Nucleus accumbens (tissue), 56 donors: ENCODE data around the gene SLFN14.

Source experiments
- DNase-seq, 56 donors: peaks; one replicate each; lab custom pipeline; 2025; lab: John Stamatoyannopoulos, UW

The SLFN14 gene

GRCh38 chr17:35560703-35561102 is at the start of gene SLFN14:
TSS of gene SLFN14 (minus strand) at chr17:35560819. CDS start at chr17:35558062, 2,757 bp downstream.
- DNase-seq, result no peak

GRCh38 chr17:35609831-35610230 is 49.2 kb upstream of the SLFN14 start:
- peak in 6 of 56 donors; percentile 9 to 49 (median 24) for DNase-seq

GRCh38 chr17:35607239-35607847 is 46.7 kb upstream of the SLFN14 start:
- peak in 1 of 56 donors; percentile 6 for DNase-seq

- no peak for DNase-seq
Observed at GRCh38 chr17:35605678-35606077, 45.1 kb upstream of the SLFN14 start.

- DNase-seq, result peak in 2 of 56 donors; percentile 5 to 7
Observed at GRCh38 chr17:35603674-35604073, 43.1 kb upstream of the SLFN14 start.

GRCh38 chr17:35597604-35598003 is 37.0 kb upstream of the SLFN14 start:
- no peak for DNase-seq

GRCh38 chr17:35596530-35597233 is 36.1 kb upstream of the SLFN14 start:
- no peak for DNase-seq

GRCh38 chr17:35596072-35596471 is 35.5 kb upstream of the SLFN14 start:
- DNase-seq, result no peak

GRCh38 chr17:35588196-35588920 is 27.7 kb upstream of the SLFN14 start:
- DNase-seq, result no peak

- peak; percentile 26 to 94 (median 83) for DNase-seq
Observed at GRCh38 chr17:35587074-35587961, 26.7 kb upstream of the SLFN14 start, which contains the start of gene AP2B1. TSS of gene AP2B1 (plus strand) at chr17:35587322. CDS start at chr17:35594031, 6,709 bp downstream.

- DNase-seq, result peak in 1 of 56 donors; percentile 37
Observed at GRCh38 chr17:35586569-35587073, 26.0 kb upstream of the SLFN14 start.

- DNase-seq, result no peak
Observed at GRCh38 chr17:35584061-35584460, 23.4 kb upstream of the SLFN14 start.

- DNase-seq, result no peak
Observed at GRCh38 chr17:35578929-35579432, 18.4 kb upstream of the SLFN14 start.

GRCh38 chr17:35578197-35578928 is 17.7 kb upstream of the SLFN14 start, which contains the start of gene PEX12:
TSS of gene PEX12 (minus strand) at chr17:35578571. CDS start at chr17:35578021, 550 bp downstream.
- DNase-seq, result peak; percentile 47 to 97 (median 88)

- peak in 1 of 56 donors; percentile 28 for DNase-seq
Observed at GRCh38 chr17:35577830-35578196, 17.2 kb upstream of the SLFN14 start.

- DNase-seq, result no peak
Observed at GRCh38 chr17:35575759-35576158, 15.1 kb upstream of the SLFN14 start.

GRCh38 chr17:35569405-35569804 is 8.8 kb upstream of the SLFN14 start:
- DNase-seq, result no peak

- DNase-seq, result no peak
Observed at GRCh38 chr17:35568561-35568960, 7.9 kb upstream of the SLFN14 start.

GRCh38 chr17:35566968-35567367 is 6.3 kb upstream of the SLFN14 start:
- DNase-seq, result no peak
